ENCODE measurements around the gene GNA14.

- no peak for TF ChIP-seq CTCF (IDR thresholded peaks at IDR 0.05)
- no peak for TF ChIP-seq POLR2A (IDR thresholded peaks at IDR 0.05)
Measured at GRCh38 chr9:77424993-77425392, 223.1 kb downstream of the GNA14 start.

Measured in thyroid gland (tissue), 4 donors.